IPS-15b (cell line): ENCODE measurements around the gene AGTR1.
"Not testable (repeated sequence)": the region's sequence is repeated elsewhere in the genome, so short reads cannot be mapped to it uniquely, and the experiment has no call there.

Source experiments
- H3K27me3 ChIP-seq: one replicate; pipeline ENCODE4 v1.6.1; 2013; ENCODE audit warnings: low read length; ENCODE audit not compliant: control insufficient read depth, insufficient read depth
- H3K36me3 ChIP-seq: one replicate; pipeline ENCODE4 v1.6.1; 2013; ENCODE audit warnings: low read length; ENCODE audit not compliant: control insufficient read depth, insufficient read depth
- H3K4me1 ChIP-seq: one replicate; pipeline ENCODE4 v1.6.1; 2013; ENCODE audit warnings: mild to moderate bottlenecking, low read length; ENCODE audit not compliant: control insufficient read depth, insufficient read depth
- H3K4me3 ChIP-seq: one replicate; pipeline ENCODE4 v1.5.1; 2013; ENCODE audit warnings: low read depth, low read length
- H3K9ac ChIP-seq: one replicate; pipeline ENCODE4 v1.6.1; 2013; ENCODE audit warnings: low read depth, mild to moderate bottlenecking, low read length
- H3K9me3 ChIP-seq: one replicate; pipeline ENCODE4 v1.6.1; 2013; ENCODE audit warnings: mild to moderate bottlenecking, low read length; ENCODE audit not compliant: control insufficient read depth, insufficient read depth

AGTR1 gene

DNA sequence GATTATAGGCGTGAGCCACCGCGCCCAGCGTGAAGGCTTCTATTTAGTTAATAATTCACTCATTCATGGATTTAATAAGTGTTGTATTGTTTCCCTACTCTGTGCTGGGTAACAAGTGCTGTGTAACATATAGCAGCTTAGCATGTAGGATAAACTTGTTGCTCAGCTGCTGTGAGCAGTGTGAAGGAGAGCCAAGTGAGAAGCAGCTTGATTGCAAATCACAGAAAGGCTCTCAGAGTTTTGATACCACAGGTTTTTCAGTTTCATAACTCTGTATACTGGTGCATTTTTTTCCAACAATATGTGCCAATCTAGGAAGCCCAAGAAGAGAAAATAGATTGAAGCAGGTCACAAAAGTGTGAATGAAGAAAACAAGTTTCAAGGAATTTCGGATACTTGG, 48.4 kb downstream of the AGTR1 start:
- Histone ChIP-seq H3K4me1 (no peaks in the 10 kb centered on the region), H3K4me3 (no peak overlapping the region), H3K27me3 (no peaks in the 10 kb centered on the region), H3K9ac (no peak overlapping the region), H3K36me3 (no peaks in the 10 kb centered on the region), H3K9me3 (no peaks in the 10 kb centered on the region)

DNA sequence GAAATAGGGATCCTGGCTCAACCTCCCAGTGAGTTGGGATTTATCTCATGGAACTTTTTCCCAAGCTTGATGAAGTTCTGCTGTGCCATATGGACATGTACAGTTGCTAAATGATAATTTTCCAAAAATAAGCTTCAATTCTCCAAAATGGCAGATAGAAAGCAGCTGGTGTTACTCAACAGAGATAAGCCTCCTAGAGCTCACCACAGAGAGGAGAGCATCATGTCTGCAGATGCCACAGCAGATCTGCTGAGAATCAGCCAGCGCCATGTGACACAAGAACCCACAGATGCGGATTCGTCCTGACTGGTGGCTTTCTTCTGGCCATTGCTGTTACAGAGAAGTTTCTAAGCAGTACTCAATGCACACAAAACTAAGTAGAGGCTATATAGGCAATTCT, 50.6 kb downstream of the AGTR1 start:
- Histone ChIP-seq H3K9ac (no peak overlapping the region), H3K4me3 (no peak overlapping the region), H3K36me3 (no peaks in the 10 kb centered on the region), H3K4me1 (no peaks in the 10 kb centered on the region), H3K9me3 (no peaks in the 10 kb centered on the region), H3K27me3 (no peaks in the 10 kb centered on the region)

DNA sequence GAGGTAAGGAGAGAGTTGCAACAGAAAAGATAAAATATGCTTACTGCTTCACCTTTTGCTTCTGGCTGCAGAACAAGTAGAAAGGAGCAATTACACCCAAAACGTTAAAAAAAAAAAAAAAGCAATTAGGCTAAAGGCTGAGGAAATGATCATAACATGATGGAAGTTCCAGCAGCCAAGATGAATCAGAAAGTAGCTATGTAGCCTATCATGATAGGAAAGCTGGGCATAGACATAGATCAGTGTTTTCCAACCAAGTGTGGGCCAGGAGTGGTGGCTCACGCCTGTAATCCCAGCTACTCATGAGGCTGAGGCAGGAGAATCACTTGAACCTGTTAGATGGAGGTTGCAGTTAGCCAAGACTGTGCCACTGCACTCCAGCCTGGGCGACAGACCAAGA, 52.6 kb downstream of the AGTR1 start:
- Histone ChIP-seq H3K27me3 (no peaks in the 10 kb centered on the region), H3K36me3 (no peaks in the 10 kb centered on the region), H3K4me3 (no peak overlapping the region), H3K9me3 (no peaks in the 10 kb centered on the region), H3K4me1 (no peaks in the 10 kb centered on the region), H3K9ac (no peak overlapping the region)

GRCh38 chr3:148751461-148751860, 53.8 kb downstream of the AGTR1 start:
- Histone ChIP-seq H3K9ac (no peak overlapping the region), H3K4me3 (no peak overlapping the region), H3K27me3 (no peaks in the 10 kb centered on the region), H3K9me3 (no peaks in the 10 kb centered on the region), H3K4me1 (no peaks in the 10 kb centered on the region), H3K36me3 (no peaks in the 10 kb centered on the region)

- not testable (repeated sequence) for H3K4me1 ChIP-seq, H3K9me3 ChIP-seq, H3K36me3 ChIP-seq, H3K27me3 ChIP-seq, H3K4me3 ChIP-seq, H3K9ac ChIP-seq
Observed at GRCh38 chr3:148753385-148753784, 55.7 kb downstream of the AGTR1 start.

GRCh38 chr3:148755570-148755969, 57.9 kb downstream of the AGTR1 start:
- Histone ChIP-seq H3K36me3 (no peaks in the 10 kb centered on the region), H3K9me3 (no peaks in the 10 kb centered on the region), H3K4me3 (no peak overlapping the region), H3K27me3 (no peaks in the 10 kb centered on the region), H3K4me1 (no peaks in the 10 kb centered on the region), H3K9ac (no peak overlapping the region)

DNA sequence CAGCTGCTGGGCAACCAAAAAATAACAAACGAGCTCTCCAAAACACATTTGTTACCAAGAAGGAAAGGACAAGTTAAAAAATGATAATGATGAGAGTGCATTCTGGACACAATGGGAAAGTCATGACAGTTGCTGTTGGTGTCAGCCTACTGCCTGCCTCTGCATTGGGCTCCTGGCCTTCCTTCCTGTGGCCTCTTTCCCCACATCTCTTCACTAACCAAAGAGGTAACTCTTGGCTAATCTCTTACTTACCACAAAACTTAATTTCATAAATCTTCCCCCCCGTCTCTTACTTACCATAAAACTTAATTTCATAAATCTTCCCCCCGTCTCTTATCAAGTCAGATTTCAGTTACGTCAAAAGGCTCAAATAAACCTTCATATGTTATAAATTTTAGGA, 58.6 kb downstream of the AGTR1 start:
- H3K36me3 ChIP-seq, result no peaks in the 10 kb centered on the region
- no peaks in the 10 kb centered on the region for H3K27me3 ChIP-seq
- H3K9ac ChIP-seq, result no peak overlapping the region
- no peaks in the 10 kb centered on the region for H3K9me3 ChIP-seq
- H3K4me3 ChIP-seq, result no peak overlapping the region
- no peaks in the 10 kb centered on the region for H3K4me1 ChIP-seq

DNA sequence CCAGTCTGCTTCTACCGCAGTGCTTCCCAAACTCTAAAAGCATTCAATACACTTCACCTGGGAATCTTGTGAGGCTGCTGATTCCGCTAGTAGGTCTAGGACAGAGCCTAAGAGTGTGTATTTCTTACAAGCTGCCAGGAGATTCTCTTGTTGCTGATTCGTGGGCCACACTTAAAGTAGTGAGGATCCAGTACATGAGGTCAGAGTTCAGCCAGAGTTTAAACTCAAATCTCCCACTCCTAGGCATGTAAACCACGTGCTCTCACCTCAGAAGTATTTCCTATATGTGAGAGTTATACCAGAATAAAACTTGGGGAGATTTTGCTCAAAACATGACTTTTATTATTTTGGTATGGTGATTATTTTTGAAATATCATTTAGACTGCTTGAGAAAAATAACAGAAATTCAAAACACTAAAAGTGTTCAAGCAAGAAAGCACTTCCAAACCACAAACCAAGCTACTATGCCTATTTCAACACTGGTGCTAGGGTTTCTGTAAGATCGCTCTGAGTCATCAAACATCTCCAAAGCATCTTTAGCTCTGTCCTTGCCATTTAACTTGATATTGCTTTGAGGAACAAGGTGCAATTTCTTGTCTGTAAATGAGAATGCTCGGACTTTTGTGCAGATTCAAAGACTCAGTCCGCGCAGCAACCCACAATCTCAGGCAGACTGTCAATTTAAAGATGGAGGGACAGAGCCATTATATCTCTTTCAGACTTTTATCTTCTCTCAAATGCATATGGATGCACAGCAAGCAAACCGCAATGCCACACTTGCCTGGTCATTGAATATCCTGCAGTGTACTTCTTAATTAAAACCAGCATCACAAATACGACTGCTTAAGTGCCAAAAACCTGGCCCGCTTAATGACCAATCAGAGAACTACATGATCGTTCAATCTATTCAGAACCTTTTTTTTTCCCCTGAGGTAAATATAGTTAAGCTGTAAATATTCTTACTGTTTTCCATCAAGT, 59.8 kb downstream of the AGTR1 start:
- Histone ChIP-seq H3K9ac (no peak overlapping the region), H3K4me1 (no peaks in the 10 kb centered on the region), H3K27me3 (no peaks in the 10 kb centered on the region), H3K9me3 (no peaks in the 10 kb centered on the region), H3K4me3 (no peak overlapping the region), H3K36me3 (no peaks in the 10 kb centered on the region)

DNA sequence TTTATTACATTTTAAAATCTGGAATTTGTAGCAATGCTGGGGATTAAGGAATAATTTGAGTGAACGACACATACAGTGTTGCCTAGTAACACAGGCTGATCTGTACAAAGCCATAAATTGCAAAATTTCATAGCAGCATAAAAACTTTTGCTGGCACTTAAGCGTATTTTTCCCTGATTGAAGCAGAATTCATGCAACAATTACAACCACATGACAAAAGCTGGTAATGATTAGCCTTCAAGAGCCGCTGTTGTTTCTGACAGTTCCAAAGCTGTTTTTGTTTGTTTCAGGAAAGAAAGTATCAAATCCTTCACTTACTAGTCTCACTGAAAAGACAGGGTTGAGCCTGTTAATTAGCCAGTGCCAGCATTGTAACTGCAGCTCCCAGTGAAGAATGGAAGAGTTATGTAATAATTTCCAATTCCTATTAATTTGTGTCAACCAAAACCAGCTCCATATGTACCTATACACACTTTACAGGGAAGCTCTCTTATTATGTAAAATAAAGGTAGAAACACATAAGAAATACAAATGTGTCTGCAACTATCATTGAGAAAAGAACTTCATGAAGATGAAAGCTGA, 60.7 kb downstream of the AGTR1 start:
- Histone ChIP-seq H3K4me1 (no peaks in the 10 kb centered on the region), H3K27me3 (no peaks in the 10 kb centered on the region), H3K36me3 (no peaks in the 10 kb centered on the region), H3K4me3 (no peak overlapping the region), H3K9me3 (no peaks in the 10 kb centered on the region), H3K9ac (no peak overlapping the region)

- Histone ChIP-seq H3K36me3 (no peaks in the 10 kb centered on the region), H3K4me1 (no peaks in the 10 kb centered on the region), H3K9ac (no peak overlapping the region), H3K9me3 (no peaks in the 10 kb centered on the region), H3K4me3 (no peak overlapping the region), H3K27me3 (no peaks in the 10 kb centered on the region)
Observed at GRCh38 chr3:148759430-148759829, 61.7 kb downstream of the AGTR1 start.

GRCh38 chr3:148763156-148763680, 65.5 kb downstream of the AGTR1 start:
- Histone ChIP-seq H3K36me3 (no peaks in the 10 kb centered on the region), H3K9ac (no peak overlapping the region), H3K27me3 (no peaks in the 10 kb centered on the region), H3K4me3 (no peak overlapping the region), H3K4me1 (peaks cover 6% of the 10 kb centered on the region), H3K9me3 (no peaks in the 10 kb centered on the region)
